Vagina (tissue), 2 donors: ENCODE results near the gene ADAMTS2.

Source experiments
- CTCF ChIP-seq, 3 experiments: fragments of 450-650 bp in 2 of 3; fragments of 200-600 bp in 1 of 3; sonication (generic) in 1 of 3; IDR thresholded peaks; one replicate each; pipeline ENCODE4 v1.5.1; 2017 to 2019; ENCODE audit warnings: antibody characterized with exemption in 3 of 3, mild to moderate bottlenecking in 2 of 3, moderate library complexity in 2 of 3
- POLR2AphosphoS5 ChIP-seq, 2 donors: sonication (generic); formaldehyde crosslinking; IDR thresholded peaks; one replicate each; pipeline ENCODE4 v1.9.0; 2017; ENCODE audit warnings: antibody characterized with exemption in 2 of 2, mild to moderate bottlenecking in 2 of 2, low read depth in 1 of 2; ENCODE audit not compliant: insufficient read depth in 1 of 2

- no peak for TF ChIP-seq CTCF (IDR thresholded peaks at IDR 0.05)
- TF ChIP-seq POLR2AphosphoS5 (IDR thresholded peaks at IDR 0.05; ENCODE audit: insufficient read depth in 1 of 2, low read depth in 1 of 2), result no peak
Measured at GRCh38 chr5:179336871-179337795, 8.1 kb downstream of the ADAMTS2 start.
